T-helper 2 cell treated with Interferon-gamma antibody and Interleukin-4, amounts not matched to agents 100 ng/mL and 5 ng/mL, for 36 hours (primary cell): ENCODE results near the gene EIF1AY. TPM values are rescaled to one million over a fixed set of nuclear protein-coding genes. Genes with fewer than 3 reads are reported as not detected.
"Not testable (repeated sequence)": the region's sequence is repeated elsewhere in the genome, so short reads cannot be mapped to it uniquely, and the experiment has no call there.

Experiments
- intact Hi-C: fragments of 100-400 bp; cut with micrococcal nuclease; formaldehyde crosslinking; loops from one replicate; pipeline ENCODE4 v1.15.1; 2023
- total RNA-seq: library from RNA; stranded (reverse); gene quantifications from 2 replicates; pipeline ENCODE4 v1.2.3, GENCODE V29; 2022

The EIF1AY gene, protein sequence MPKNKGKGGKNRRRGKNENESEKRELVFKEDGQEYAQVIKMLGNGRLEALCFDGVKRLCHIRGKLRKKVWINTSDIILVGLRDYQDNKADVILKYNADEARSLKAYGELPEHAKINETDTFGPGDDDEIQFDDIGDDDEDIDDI
- total RNA-seq, result 71.5 and 71.8 TPM in 2 replicates

DNA sequence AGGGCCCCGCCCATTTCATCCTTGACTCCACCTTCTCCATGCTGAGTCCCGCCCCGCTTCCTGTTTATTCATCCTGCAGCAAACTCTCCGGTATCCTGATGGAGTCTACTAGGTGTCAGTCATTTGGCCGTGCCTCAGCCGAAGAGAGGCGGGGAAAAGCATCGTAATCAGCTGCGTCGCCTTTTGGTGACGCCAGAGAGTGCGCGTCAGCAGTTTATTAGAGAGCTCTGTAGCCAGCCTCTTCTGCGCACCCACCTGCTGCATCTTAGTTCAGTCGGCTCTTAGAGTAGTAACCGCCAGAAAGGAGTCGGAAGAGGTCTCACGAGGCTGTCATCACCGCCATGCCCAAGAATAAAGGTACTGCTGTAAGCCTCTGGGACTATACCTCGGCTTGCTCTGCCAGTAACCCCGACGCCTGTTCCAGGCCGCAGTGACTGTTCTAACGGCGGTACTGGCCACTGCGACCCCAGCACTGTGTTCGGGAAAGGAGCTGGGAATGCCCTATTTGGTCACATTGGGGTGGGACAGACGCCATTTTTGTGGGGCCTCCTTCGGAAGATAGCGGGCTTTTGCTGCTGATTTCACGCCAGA, at the start of gene EIF1AY:
Gene EIF1AY, plus strand, starts transcription at position 246 of the 591 bp plus-strand sequence. Its CDS starts 96 bp downstream, at position 342.
- intact Hi-C loops, result loop anchor here (2.0 to 5.0 kb wide), 6 partner anchors 171 to 1008 kb away; partner anchors contain the start of gene KDM5D

DNA sequence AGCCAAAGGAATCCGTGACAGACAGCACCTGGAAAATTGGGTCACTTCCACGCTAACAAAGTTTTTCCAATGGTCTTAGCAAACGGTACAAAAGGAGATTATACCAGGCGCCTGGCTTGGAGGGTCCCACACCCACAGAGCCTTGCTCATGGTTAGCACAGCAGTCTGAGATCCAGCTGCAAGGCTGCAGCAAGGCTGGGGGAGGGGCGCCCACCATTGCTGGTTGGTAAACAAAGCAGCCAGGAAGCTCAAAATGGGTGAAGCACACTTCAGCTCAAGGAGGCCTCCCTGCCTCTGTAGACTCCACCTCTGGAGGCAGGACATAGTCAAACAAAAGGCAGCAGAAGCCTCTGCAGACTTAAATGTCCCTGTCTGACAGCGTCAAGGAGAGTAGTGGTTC, 47.1 kb upstream of the EIF1AY start:
- intact Hi-C loops, result no loop called here

DNA sequence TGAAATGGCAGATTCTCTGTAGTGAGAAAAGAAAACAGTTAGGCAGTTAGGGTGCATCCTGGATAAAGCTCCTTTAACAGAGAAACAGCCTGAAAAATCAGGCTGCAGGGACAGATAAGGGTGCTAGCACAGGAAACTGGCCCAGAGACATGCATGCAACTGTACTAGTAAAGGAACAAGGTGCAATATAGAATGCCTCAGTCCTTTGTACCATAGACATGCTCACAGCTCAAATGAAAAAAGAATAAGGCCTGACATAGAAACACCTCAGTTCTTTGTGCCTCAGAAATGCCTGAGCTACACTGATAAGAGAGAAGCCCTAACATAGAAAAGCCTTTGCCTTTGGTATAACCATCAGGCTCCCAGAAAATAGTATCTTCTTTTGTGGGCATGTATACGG, 37.4 kb upstream of the EIF1AY start:
- intact Hi-C loops, result no loop called here

DNA sequence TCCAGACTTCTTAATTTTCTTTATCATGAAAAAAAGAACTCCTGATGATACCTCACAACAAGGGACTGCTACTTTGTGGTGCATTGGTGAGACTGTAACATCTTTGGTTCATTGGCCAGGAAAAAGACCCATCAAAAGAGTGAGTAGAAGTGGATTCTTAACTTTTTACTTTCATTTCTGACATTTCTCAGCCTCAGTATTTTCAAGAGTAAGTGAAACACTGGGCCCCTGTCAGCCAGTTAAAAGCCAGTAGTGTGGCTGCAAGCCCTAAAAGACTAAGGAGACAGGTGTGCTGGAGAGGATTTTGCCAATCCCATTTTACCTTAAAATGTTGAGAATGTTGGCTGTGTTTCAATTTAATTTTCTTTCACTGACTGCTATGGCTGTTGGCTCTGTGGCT, 36.6 kb upstream of the EIF1AY start:
- intact Hi-C loops, result no loop called here

DNA sequence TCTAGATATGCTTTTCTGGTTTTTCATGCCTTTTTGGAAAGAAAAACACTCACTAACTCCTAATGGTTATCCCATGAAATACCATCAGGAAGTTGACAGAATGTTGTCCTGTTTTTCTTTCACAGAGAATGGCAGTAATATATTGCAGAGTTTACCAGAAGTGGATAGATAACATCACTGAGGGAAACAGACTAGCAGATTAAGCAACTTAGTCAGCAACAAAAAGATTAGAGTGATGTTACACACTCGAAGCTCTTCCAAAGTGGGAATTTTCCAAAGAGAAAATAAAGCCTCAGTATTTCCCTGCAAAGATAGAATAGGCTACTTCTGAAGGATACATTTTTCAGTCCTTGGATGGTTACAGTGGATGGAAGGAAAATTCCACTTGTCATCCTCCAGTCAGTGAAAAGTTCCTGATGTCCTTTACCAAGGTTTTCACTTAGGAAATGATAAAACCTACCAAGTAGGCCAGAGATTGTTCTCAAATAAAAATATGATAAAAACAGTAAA, 31.1 kb upstream of the EIF1AY start:
- intact Hi-C loops, result no loop called here

DNA sequence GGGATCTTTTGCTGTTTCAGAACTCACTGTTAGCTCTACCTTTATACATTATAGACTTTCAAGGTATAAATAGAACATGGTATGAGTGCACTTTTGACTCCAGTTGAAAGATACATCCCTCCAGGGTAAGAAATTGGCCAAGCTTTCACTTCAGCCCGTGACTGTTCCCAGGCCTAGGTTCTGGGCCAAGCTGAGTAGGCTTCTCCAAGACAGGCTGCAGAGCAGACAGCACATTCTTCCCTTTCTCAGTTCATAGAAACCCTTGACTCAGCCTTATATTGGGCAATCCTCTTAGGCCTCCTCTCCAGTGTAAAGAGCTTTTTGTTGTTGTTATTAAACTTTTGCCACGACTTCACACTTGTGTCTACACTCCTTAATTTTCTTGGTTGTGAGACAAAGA, 29.5 kb upstream of the EIF1AY start:
- intact Hi-C loops, result no loop called here

DNA sequence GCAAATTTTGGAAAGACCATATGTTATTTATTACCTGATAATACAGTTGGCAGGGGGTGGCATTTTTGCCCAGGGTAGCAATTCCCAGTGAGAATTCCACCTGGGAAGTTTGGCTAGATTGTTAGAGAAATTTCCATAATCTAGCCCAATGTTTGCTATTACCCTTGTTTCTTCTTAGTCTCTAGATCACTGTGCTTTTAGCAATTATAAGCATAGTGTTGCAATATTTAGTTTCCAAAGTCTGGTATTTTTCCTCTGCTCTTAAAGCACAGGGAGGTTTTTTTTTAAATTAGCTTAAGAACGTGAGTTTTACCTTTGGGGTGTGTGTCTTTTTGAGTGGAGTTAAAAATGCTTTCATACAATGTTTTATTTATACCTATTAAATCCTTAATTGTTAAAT, 26.3 kb upstream of the EIF1AY start:
- intact Hi-C loops, result no loop called here

DNA sequence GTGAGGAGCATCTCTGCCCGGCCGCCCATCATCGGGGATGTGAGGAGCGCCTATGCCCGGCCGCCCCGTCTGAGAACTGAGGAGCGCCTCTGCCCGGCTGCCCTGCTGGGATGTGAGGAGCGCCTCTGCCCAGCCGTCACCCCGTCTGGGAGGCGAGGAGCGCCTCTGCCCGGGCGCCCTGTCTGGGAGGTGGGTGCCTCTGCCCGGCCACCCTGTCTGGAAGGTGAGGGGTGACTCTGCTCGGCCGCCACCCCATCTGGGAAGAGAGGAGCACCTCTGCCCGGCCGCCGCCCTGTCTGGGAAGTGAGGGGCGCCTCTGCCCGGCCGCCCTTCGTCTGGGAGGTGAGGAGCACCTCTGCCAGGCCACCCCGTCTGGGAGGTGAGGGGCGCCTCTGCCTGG, 23.7 kb upstream of the EIF1AY start:
- intact Hi-C loops, result no loop called here

DNA sequence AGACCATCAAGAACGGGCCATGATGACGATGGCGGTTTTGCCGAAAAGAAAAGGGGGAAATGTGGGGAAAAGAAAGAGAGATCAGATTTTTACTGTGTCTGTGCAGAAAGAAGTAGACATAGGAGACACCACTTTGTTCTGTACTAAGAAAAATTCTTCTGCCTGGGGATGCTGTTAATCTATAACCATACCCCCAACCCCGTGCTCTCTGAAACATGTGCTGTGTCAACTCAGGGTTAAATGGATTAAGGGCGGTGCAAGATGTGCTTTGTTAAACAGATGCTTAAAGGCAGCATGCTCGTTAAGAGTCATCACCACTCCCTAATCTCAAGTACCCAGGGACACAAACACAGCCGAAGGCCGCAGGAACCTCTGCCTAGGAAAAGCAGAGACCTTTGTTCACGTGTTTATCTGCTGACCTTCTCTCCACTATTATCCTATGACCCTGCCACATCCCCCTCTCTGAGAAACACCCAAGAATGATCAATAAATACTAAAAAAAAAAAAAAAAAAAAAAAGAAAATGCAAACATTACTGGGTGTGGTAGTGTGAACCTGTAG, 22.7 kb upstream of the EIF1AY start:
- intact Hi-C loops, result not testable (repeated sequence)

DNA sequence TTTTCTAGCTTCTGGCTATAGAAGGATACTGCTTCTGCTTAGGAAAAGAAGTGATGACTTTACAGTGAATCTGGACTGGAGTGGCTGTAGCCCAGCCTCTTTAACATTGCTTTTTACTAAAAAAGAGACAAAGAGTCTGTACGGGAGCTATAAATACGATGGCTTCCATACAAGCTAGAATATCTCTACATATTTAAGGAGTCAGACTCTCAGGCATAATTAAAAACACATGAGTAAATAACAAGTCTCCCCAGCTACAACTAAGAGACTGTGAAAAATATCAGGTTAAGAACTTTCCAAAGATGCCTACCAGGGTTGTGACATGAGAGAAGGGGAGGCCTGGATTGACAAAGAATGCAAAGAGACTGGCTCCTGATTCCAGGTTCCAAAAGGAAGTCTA, 19.8 kb upstream of the EIF1AY start:
- intact Hi-C loops, result no loop called here

DNA sequence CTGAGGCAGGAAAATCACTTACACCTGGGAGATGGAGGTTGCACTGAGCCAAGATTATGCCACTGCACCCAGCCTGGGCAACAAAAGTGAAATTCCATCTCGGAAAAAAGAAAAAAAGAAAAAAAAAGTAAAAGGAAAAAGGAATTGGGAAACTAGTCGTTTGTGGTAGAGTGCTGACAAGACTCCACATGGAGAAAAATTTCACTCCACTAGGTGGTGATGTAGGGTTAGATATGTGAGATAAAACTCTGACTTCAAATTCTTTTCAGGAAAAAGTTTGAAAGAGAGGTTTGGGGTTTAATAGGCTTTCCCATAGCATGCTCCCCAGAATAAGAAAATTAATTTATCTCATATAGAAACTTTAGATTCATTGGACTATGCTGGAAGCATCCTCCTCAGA, 16.9 kb upstream of the EIF1AY start:
- intact Hi-C loops, result loop anchor here (1.0 to 2.0 kb wide), 2 partner anchors 182 to 702 kb away; no protein-coding TSS in a partner anchor

DNA sequence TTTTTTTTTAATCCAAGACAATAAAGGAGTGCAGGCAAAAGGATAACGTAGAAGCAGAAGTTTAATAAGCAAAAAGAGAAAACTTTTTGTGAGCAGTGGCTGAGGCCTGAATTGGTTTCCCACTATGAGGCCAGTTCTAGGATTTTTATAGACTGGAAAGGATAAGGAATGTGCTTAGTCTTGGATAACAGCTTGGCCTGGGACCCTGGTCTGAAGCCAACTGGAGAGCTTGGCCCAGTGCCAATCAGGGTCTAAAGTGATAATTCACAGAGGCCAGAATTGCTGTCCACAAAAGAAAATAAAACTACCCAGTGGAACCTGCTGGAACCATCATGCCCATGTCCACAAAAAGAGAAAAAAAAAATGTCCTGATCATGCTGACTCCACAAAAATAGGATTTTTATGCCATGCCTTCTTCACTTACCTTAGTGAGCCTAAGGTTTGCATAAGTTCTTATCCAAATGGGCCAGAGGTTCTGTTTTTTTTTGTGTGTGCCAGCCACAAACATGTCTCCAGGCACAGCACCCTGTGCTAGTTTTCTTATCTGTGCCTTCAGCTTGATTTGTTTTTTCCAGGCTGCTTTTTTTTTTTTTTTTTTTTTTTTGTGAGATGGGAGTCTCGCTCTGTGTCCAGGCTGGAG, 15.6 kb upstream of the EIF1AY start:
- intact Hi-C loops, result loop anchor here (2.0 kb wide), 1 partner anchor 701 kb away; no protein-coding TSS in a partner anchor

DNA sequence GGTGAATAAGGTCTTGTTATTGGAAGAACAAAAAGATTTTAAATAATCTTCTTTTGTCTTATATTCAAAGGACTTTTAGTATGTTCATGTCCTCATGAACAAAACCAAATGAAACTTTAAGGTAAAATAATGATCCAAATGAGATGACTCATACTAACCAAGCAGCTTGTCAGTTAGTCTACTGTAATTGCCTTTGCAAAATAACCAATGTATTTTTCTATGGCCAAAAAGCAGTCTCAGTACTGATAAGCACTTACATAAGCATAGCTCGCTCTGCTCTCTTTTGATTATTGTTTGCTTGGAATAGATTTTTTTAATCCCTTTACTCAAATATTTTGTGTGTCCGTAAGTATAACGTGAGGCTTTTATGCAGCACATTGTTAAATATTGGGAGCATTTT, 4.3 kb upstream of the EIF1AY start:
- intact Hi-C loops, result no loop called here

DNA sequence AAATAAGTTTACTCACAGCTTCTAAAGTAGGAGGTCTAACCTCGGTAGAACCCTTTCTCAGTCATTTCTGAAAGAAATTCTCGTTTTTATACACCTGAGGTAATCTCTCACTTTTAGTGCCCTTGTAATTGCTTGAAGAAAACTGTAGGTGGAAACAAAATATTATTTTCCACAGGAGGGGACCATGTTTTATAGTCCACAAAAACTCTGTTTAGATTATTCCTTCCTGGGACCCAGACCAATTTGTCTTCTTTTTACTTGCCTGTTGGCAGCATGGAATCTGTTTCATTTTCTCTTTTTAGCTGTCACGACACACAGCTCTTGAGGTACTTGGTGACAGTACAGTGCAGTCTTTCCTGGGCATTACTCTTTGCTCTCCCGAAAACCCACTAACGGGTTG, 930 bp downstream of the EIF1AY start:
- intact Hi-C loops, result loop anchor here (5.0 kb wide), 1 partner anchor 1009 kb away; no protein-coding TSS in a partner anchor

DNA sequence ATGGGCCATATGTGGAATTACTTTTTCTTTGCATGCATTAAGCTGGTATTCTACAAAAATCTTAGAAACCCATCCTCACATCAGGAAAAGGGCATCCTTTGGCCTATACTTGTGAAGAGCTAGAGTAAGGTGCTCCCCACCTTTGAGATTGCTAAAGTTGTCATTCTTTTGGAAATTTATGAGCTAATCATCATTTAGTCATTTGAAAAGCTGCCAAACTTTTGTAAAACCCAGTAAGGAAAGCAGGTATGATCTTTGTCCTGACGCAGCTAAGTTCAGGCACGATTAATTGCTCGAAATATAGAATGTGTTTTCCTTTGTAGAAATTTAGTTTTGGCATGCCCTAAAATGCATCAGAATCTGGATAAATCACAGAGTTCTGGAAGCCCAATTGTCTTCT, 2.6 kb downstream of the EIF1AY start:
- intact Hi-C loops, result loop anchor here (5.0 kb wide), 1 partner anchor 1011 kb away; no protein-coding TSS in a partner anchor

DNA sequence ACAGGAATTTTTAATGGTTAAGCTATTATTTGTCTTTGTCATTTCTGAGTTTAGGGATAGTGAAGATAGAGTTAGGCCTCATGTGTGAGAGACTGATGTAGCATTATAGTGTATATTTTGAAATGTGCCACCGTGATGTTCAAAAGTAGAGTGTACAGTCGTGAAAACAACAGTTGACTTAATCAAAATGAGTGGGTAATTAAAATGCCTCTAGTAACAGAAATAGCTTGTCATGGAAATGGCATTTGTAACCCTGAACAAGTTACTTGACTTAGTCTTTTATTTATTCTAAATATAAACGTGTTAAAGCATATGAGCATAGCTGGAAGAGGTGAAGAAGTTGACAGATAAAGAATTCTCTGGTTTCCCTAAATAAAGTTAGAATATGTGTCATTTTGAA, 6.1 kb downstream of the EIF1AY start:
- intact Hi-C loops, result no loop called here

DNA sequence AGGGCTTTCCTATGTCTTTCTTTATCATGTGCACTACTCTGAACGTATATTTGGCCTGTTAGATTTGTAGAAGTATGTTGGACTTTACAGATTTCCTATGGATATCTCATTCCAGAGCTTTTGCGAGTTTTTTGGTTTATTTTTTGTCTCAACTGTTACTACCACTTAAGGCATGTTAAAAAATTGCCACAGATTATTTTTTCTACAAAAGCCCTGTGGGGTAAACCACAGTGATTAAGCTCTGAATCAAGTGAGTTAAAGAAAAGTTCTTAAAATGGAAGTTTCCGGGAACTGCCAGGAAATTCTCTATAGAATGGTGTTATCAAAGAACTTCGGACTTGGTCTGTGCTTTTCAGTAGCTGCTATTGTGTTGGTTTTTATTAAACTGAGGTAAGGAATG, 10.6 kb downstream of the EIF1AY start:
- intact Hi-C loops, result no loop called here

Other genes with a start within 250 kb of the EIF1AY start
- gene RPS4Y2, start 180.3 kb downstream of the EIF1AY start, total RNA-seq, result 0.50 and 0.73 TPM in 2 replicates